ENCODE results near the gene SS18L1.

The SS18L1 gene

GRCh38 chr20:62174021-62174804, 30.6 kb downstream of the SS18L1 start:
- Histone ChIP-seq H3K27me3 (ENCODE audit: insufficient read depth, low read length, poor library complexity, severe bottlenecking) (no peaks in the 10 kb centered on the region), H3K4me3 (ENCODE audit: low read length, poor library complexity, severe bottlenecking) (no peak overlapping the region), H3K4me1 (ENCODE audit: insufficient read depth, low read length, poor library complexity, severe bottlenecking) (no peaks in the 10 kb centered on the region), H4K20me1 (ENCODE audit: insufficient read depth, low read length, poor library complexity, severe bottlenecking) (no peaks in the 10 kb centered on the region), H3K79me2 (ENCODE audit: insufficient read depth, low read length) (no peaks in the 10 kb centered on the region), H2AFZ (ENCODE audit: low read length) (no peak overlapping the region), H3K9ac (ENCODE audit: low read depth, low read length, poor library complexity, severe bottlenecking) (no peak overlapping the region), H3K4me2 (ENCODE audit: low read depth, low read length, poor library complexity, severe bottlenecking) (no peak overlapping the region), H3K9me2 (replicated peaks; ENCODE audit: low read depth, low read length) (no peaks in the 10 kb centered on the region), H3F3A (ENCODE audit: low read depth) (no peaks in the 10 kb centered on the region), H3K36me3 (ENCODE audit: insufficient read depth, low read length) (peaks cover 19% of the 10 kb centered on the region; the same call in 1 of the 2 replicates), H3K9me3 (ENCODE audit: insufficient read depth, low read depth, low read length) (no peaks in the 10 kb centered on the region)
- TF ChIP-seq CTCF (conservative IDR thresholded peaks at IDR 0.05; ENCODE audit: low read length): no peak
- no peak for TF ChIP-seq EZH2phosphoT487 (IDR thresholded peaks at IDR 0.05; ENCODE audit: borderline replicate concordance)

GRCh38 chr20:62174870-62175624, 31.5 kb downstream of the SS18L1 start:
- Histone ChIP-seq H3K9me3 (ENCODE audit: insufficient read depth, low read depth, low read length) (no peaks in the 10 kb centered on the region), H3K36me3 (ENCODE audit: insufficient read depth, low read length) (peaks cover 12% of the 10 kb centered on the region; the same call in 1 of the 2 replicates), H3K79me2 (ENCODE audit: insufficient read depth, low read length) (no peaks in the 10 kb centered on the region), H3K4me3 (ENCODE audit: low read length, poor library complexity, severe bottlenecking) (no peak overlapping the region), H3K27me3 (ENCODE audit: insufficient read depth, low read length, poor library complexity, severe bottlenecking) (no peaks in the 10 kb centered on the region), H4K20me1 (ENCODE audit: insufficient read depth, low read length, poor library complexity, severe bottlenecking) (no peaks in the 10 kb centered on the region), H3F3A (ENCODE audit: low read depth) (no peaks in the 10 kb centered on the region), H3K4me2 (ENCODE audit: low read depth, low read length, poor library complexity, severe bottlenecking) (no peak overlapping the region), H3K9me2 (replicated peaks; ENCODE audit: low read depth, low read length) (no peaks in the 10 kb centered on the region), H2AFZ (ENCODE audit: low read length) (no peak overlapping the region), H3K9ac (ENCODE audit: low read depth, low read length, poor library complexity, severe bottlenecking) (no peak overlapping the region), H3K4me1 (ENCODE audit: insufficient read depth, low read length, poor library complexity, severe bottlenecking) (no peaks in the 10 kb centered on the region)
- no peak for TF ChIP-seq CTCF (conservative IDR thresholded peaks at IDR 0.05; ENCODE audit: low read length)
- TF ChIP-seq EZH2phosphoT487 (IDR thresholded peaks at IDR 0.05; ENCODE audit: borderline replicate concordance): no peak

- no peaks in the 10 kb centered on the region for H3K27me3 ChIP-seq (ENCODE audit: insufficient read depth, low read length, poor library complexity, severe bottlenecking)
- no peaks in the 10 kb centered on the region for H4K20me1 ChIP-seq (ENCODE audit: insufficient read depth, low read length, poor library complexity, severe bottlenecking)
- H3F3A ChIP-seq (ENCODE audit: low read depth): no peaks in the 10 kb centered on the region
- no peak overlapping the region for H2AFZ ChIP-seq (ENCODE audit: low read length)
- H3K9me3 ChIP-seq (ENCODE audit: insufficient read depth, low read depth, low read length): no peaks in the 10 kb centered on the region
- peaks cover 16% of the 10 kb centered on the region; the same call in 1 of the 2 replicates for H3K36me3 ChIP-seq (ENCODE audit: insufficient read depth, low read length)
- TF ChIP-seq EZH2phosphoT487 (IDR thresholded peaks at IDR 0.05; ENCODE audit: borderline replicate concordance): no peak
- TF ChIP-seq CTCF (conservative IDR thresholded peaks at IDR 0.05; ENCODE audit: low read length): no peak
- H3K4me1 ChIP-seq (ENCODE audit: insufficient read depth, low read length, poor library complexity, severe bottlenecking): no peaks in the 10 kb centered on the region
- H3K79me2 ChIP-seq (ENCODE audit: insufficient read depth, low read length): no peaks in the 10 kb centered on the region
- no peak overlapping the region for H3K9ac ChIP-seq (ENCODE audit: low read depth, low read length, poor library complexity, severe bottlenecking)
- no peak overlapping the region for H3K4me2 ChIP-seq (ENCODE audit: low read depth, low read length, poor library complexity, severe bottlenecking)
- no peak overlapping the region for H3K4me3 ChIP-seq (ENCODE audit: low read length, poor library complexity, severe bottlenecking)
- no peaks in the 10 kb centered on the region for H3K9me2 ChIP-seq (replicated peaks; ENCODE audit: low read depth, low read length)
Measured at GRCh38 chr20:62175711-62176110, 32.1 kb downstream of the SS18L1 start.
